Measurements from ENCODE around the gene TRAPPC10.

TRAPPC10 gene

DNA sequence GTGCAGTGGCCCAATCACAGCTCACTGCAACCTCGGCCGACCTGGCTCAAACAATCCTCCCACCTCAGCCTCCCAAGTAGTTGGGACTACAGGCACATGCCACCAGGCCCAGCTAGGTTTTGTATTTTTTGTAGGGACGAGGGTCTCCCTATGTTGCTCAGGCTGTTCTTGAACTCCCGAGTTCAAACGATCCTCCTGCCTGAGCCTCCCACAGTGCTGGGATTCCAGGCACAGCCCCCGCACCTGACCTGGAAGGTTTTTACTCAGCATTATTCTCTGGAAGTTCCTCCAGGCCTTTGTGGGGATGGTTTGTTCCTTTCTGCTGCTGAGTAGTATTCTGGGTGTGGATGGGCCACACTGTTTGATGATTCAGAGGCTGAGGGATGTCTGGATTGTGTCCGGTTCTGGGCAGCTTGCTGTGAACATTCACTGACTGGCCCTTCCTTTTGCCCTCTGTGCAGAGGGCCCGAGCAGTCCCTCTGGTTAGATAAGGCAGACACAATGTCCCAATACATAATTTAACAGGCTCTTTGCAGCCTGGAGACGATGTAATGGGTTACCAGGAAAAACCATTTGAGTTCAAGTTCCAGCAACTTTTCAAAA is 6.0 kb upstream of the TRAPPC10 start:
- no peak for DNase-seq

DNA sequence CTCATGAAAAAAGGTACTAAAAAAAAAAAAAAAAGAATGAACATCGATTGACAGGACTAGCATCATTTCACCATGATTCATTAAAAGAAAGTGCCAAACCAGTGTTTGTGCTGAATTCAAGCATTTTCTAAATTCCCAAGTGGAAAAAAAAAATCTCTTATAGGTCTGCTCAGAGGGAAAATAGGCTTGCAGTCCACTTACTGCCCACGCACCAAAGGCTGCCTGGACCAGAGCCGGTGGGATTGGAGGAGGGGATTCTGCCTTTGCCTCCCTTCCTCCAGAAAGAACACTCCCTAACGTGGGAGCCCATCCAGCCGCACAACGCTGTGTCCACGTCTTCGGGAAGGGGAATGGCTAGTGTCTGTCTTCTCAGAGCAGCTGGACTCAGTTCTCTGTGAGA is 5.5 kb upstream of the TRAPPC10 start:
- DNase-seq, result no peak

DNA sequence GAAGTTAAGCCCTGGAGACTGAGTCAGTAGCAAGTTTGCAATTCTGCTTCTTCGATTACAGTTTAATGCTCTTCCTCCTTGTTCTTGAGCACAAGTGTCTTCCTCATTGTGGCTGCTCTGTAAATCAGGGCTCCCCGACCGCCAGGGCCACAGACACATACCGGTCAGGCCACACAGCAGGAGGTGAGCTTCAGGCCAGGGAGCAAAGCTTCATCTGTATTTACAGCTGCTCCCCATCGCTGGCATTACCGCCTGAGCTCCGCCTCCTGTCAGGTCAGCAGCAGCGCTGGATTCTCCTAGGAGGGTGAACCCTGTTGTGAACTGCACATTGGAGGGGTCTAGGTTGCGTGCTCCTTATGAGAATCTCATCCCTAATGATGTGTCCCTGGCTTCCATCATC is 1.7 kb upstream of the TRAPPC10 start:
- peak; percentile 68 for DNase-seq

DNA sequence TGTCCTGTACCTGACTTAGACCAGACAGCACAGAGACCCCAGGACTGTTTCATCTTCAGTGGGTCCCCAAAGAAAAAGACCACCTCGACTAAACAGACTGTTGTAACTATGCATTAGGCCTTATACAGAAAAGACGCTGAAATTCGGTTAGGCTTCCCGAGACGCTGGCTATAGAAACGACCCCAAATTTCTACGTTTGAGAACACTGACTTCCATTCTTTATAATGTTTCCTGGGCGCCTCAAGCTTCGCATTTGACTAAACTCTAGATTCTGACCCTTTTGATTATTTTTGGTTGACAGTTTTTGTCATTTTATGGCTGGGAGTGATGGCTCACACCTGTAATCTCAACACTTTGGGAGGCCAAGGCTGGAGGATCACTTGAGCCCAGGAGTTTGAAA is 986 bp upstream of the TRAPPC10 start:
- DNase-seq, result no peak

DNA sequence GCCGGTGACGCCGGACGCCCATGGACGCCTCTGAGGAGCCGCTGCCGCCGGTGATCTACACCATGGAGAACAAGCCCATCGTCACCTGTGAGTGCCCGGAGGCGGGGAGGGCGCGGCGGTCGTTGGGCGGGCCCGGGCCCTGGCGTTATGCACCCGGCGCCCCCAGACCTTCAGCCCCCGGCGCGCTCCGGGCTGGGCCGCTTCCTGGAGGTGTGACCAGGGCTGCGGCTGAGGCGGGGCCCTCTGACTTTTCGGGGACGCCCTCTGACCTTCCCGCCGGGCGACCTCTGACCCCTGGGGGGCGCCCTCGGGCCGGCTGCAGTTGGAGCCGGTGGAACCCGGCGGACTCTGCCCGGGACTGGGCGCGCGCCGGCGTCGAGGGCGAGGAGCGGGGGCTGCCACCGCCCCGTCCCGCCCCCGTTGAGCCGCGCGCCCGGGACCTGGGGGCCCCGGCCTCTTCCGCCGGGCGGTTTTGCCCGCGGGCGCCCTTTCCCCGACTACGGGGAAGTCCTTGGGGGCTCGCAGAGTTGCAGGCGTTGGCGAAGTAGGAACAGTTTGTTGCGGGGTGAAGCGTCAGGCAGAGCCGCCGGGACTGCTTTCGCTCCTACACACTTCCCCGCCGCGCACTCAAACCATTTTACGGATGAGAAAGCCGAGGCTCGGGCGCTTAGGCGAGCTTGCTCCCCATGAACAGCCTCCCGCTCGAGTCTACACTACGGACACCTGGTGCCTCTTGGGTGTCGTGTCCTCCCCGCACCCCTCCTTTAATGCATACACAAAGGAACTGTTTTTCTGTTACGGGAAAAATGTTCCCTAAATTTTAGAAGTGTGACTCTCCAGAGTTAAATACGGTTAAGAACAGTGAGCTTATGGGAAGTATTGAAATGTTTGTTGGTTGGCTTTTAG is 618 bp downstream of the TRAPPC10 start:
- peak; percentile 24 for DNase-seq

DNA sequence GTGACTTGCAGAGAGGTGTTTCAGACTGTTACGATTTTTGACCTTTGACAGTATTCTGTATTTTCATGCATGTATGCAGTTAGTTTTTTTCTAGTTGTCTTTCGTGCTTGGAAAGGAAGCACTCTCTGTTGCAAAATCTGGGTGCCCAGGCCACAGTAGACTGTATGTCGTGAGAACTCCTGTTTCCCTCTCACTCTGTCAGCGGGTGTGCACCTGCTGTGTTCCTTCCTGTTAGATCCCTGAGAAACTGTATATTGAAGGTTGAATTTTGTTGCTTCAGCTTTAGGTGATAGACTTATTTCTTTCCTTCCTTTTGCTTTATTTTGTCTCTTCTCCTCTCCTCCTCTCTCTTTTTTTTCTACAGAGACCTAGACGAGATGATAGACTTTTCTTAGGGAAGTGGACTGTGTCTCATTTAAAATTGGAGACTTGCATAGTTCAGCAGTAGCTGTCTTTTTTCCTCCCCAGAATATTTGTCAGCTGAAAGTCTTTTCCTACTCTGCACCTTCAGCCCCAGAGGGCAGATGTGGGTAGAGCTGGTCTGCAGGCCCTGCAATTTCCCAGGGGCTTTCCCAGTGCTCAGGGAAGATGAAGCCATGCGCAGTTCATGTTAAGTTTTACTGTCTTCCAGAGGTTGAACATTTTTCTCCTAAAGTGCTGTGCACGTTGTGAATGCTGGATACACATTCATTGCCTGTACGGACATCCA is 1.4 kb downstream of the TRAPPC10 start:
- no peak for DNase-seq

DNA sequence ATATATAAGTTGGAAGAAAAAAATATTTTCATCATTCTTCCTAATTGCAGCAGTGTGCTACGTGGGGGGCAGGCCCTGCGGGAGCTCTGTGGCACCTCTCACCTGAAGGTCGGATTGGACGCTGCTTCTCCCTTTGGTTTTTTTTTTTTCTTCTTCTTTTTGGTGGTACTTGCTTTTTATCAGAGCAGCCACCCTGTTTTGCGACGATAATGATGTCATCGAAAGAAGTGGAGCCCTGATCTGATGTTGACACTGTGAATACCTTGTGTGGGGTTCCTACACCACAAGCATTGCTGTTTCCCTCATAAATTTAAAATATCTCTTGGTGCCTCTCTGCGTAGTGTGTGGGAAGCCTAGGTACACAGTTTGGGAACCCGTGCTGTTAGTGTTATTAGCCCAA is 5.5 kb downstream of the TRAPPC10 start:
- no peak for DNase-seq

DNA sequence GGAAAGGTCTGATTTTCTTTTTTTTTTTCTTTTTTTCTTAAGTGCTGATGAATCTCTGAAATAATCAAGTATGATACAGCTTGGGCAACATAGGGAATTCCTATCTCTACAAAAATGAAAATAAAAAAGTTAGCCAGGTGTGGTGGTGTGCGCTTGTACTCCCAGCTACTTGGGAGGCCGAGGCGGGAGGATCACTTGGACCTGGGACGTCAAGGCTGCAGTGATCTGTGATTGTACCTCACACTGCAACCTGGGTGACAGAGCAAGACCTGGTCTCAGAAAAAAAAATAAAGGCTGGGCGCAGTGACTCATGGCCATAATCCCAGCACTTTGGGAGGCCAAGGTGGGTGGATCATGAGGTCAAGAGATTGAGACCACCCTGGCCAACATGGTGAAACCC is 6.0 kb downstream of the TRAPPC10 start:
- DNase-seq, result no peak

DNA sequence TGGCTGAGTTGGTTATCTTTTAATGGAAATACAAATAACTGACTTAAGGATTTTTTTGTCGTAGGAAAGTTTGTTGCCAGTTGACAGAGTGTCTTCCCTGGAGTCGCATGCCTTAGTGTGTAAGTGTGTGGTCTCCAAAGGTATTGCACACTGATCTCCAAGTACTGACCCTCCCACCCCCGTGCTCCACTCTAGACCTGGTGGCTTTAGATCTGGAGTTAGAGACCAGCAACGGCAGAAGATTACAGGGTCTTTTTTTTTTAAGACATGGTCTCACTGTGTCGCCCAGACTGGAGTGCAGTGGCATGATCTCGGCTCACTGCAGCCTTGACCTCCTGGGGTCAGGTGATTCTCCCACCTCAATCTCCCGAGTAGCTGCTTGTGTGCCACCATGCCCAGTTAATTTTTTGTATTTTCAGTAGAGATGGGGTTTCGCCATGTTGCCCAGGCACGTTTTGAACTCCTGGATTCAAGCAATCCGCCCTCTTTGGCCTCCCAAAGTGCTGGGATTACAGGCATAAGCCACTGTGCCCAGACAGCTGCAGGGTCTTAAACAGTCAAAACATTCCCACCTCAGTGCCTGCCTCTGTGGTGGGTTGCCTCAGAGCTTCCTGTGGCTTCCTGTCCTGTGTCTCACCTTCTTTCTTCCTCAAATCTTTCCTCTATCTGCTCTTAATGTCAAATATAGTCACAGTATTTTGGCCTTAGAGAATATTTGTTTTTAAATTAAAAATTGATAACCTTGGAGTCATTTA is 6.9 kb downstream of the TRAPPC10 start:
- DNase-seq, result no peak

DNA sequence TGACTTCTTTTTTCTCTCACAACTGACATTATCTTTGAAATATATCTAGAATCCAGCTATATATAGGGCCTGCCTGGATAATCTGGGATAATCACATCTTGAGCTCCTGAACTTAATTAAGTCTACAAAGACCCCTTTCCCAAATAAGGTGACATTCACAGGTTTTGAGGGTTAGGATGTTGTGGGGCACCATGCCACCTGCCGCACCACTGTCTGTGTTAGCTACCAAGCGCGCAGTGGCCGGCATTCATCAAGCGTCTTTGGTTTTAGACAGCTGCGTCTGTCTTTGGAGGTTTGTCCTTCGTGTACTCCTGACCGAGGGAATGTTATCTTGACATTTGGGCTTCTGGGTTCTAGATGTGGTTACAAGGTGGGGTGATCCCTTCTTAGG is 7.5 kb downstream of the TRAPPC10 start:
- DNase-seq, result no peak

DNA sequence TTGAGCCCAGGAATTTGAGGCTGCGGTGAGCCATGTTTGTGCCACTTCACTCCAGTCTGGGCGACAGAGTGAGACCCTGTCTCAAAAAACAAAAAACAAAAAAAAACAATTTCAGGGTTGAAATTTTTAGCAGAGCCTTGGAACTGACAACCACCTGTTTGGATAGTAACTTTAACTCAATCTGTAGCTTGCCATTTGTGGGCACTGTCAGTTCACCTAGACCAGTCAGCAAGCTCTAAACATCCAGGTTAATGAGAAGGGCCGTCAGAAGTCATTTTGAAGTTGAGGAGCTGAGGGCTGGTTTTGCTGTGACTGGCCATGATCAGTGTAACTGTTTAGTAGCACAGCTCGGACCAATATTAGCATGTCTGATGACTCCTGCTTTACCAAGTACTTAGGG is 8.4 kb downstream of the TRAPPC10 start:
- DNase-seq, result no peak

DNA sequence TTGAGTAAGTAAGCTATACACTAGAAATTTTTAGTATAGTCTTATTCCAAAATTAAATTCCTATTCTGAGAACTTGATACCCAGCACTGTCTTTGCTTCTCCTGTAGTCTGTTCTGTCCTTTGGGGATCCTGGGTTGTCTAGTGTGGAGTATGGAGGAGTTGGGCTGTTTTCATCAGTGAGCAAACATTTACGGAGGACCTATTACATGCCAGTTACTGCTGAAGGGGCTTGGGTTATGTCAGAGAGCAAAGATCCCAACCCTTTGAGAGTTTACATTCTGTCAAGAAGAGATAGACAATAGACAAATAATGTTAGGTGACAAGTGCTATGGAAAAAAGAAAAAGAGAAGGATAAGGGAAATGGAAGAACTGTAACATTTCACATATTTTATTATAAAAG is 9.0 kb downstream of the TRAPPC10 start:
- DNase-seq, result no peak

DNA sequence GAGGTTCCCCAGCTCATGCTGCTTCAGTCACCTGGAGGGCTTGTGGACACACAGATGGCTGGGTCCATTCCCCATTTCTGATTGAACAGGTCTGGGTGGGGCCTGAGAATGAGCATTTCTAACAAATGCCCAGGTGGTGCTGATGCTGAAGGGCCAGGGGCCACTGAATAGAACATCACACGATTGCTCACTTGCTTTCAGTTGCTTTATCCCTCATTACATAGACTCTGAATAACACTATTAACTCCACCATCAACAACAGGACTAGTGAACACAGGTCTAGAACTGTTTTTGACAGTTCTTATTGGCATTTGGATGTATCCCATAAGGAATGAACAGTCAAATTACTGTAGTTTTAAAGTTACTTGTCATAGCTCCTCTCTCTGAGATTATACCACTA is 12.1 kb downstream of the TRAPPC10 start:
- DNase-seq, result no peak

DNA sequence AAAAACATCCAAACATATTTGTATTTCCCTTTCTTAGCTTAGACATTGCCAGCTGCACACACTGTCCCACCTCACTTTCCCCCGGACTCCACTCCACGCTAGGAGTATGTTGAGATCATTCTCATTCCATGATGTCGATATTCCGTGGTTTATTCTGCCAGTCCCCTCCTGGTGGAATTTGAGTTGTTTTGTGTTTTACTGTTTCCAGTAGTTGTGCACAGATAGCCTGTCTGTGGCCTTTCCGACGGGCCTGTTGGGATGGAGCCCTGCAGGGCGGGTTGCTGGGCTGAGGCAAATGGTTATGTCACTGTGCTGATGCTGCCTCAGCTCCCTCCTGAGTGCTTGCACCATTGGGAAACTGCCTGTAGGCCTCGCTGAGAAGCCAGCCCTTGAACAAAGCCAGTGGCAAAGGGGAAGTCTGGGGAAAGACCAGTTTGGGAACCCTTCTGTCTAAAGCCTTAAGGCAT is 12.8 kb downstream of the TRAPPC10 start:
- DNase-seq, result no peak

DNA sequence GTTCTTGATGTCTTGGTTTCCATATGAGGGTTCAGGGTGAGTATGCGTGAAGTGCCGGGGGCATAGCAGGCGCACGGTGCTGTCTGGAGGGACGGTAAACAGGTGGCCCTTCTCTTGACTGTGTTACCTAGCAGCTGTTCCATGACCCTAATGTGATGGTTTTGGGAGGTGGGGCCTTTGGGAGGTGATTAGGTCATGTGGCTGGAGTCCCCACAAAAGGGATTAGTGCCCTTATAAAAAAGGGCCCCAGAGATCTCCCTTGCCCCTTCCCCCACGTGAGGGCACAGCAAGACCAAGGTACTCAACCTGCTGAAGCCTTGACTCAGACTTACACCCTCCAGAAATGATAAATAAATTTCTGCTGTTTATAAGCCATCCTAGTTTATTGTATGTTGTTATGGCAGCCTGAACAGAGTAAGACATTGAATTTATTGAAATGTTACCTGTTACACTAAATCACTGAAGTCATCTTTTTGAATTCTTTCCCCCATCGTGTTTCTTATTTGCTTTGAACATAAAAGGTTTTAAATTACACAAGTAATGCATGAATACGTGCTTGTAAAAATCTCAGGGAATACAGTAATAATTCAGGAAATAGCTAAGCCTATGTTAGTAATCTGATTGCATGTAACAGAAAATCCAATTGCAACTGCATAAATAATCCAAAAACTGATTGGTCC is 15.6 kb downstream of the TRAPPC10 start:
- DNase-seq, result no peak

DNA sequence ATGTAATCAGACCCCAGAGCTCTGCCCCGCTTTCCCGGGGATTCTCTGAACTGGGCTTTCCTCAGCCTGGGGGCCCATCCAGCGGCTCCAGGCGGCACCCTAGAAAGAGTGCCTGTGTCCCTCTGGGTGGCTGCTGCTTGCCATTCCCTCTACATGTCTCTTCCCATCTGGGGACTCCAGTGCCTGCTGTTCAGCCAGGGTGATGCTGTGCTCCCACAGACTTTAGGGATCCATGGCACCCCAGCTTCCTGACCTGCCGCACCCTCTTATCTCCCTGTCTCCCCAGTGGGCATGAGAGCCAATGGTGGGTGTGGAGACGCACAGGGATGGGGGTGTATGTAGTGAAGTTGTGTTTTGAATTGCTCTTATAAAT is 16.2 kb downstream of the TRAPPC10 start:
- DNase-seq, result no peak

DNA sequence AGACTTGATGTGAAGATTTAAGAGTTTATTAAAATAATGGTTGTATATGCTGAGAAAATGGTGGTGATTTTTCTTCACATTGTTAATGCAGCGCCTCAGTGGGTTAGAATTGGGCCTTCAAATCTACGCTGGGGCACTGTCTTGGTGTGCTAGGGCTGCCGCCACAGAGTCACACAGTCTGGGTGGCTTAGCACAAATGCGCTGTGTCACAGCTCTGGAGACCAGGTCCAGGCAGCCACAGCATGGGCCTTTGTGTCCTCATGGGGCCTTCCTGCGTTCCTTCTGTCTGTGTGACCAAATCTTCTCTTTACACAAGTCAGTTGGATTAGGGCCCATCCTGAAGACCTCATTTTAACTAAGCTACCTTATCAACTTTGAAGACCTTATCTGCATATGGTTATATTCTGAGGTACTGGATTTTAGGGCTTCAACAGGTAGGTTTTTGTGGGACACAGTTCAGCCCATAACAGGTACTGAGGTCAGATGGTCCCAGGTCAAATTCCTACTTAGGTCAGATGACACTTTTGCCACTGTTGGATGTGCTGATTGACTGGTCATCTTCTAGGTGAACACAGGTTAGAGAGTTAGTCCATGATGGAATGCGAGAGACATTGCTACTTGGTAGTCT is 17.5 kb downstream of the TRAPPC10 start:
- DNase-seq, result no peak

DNA sequence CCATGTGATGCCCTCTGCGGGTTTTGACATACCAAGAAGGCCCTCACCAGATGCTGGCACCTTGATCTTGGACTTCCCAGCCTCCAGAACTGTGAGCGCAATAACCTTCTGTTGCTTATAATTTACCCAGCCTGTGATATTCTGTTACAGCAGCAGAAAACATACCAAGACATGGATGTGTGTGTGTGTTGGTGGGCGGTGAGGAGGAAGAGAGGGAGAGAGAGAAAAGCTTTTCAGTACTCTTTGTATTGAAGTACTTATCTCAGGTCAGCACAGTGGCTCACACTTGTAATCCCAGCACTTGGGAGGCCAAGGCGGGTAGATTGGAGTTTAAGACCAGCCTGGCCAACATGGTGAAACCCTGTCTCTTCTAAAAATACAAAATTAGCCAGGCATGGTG is 23.1 kb downstream of the TRAPPC10 start:
- DNase-seq, result no peak

DNA sequence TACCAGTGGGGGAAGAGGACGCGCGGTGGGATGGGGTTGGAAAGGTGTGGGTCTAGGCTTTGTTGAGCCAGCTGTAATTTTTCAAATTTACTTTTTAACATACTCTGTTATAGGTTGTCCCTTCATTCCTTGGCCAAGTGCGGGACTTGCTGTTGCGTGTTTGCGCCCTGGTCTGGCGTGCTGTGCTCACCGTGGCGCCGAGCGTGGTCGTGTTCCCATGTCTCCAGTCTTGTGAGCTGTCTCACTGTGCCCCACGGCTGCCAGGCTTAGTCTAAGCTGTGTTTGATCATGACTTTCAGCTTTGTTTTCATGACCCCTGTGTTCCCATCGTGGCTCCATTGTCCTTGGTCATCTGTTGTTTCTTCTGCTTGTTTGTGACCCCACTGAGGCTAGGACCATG is 26.0 kb downstream of the TRAPPC10 start:
- no peak for DNase-seq

DNA sequence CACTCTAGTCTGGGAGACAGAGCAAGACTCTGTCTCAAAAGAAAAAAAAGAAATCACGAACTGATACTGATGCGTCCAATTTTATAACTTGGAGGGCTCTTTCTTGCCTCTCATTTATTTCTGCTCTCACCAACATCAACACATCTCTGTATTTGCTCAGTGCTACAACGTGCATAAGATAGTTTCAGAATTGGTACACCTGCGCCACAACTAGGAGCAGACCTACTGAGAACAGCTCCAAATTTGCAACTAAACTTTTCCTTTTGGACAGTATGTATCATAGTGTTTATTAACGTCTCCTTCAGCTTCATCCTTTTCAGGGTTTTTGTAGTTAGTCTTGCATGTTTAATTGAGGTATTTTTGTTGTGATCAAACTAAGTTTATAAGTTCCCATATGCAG is 27.7 kb downstream of the TRAPPC10 start:
- DNase-seq, result no peak

DNA sequence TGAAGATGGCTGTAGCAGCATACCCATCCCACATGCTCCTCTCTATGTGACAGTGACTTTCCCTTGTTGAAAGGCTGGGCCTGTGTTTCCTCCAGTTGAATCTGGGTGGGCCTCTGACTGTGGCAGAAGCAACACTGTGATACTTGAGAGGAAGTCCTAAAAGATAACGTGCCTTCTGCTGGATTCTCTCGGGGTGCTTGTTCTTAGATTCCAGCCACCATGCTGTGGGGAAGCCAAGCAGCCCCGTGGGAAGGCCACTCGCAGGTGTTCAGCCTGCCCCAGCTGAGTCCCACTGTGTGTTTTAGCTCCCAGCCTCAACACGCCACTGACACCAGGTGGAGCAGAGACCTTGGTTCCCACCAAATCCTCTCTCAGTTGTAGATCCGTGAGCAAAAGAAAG is 31.5 kb downstream of the TRAPPC10 start:
- no peak for DNase-seq

DNA sequence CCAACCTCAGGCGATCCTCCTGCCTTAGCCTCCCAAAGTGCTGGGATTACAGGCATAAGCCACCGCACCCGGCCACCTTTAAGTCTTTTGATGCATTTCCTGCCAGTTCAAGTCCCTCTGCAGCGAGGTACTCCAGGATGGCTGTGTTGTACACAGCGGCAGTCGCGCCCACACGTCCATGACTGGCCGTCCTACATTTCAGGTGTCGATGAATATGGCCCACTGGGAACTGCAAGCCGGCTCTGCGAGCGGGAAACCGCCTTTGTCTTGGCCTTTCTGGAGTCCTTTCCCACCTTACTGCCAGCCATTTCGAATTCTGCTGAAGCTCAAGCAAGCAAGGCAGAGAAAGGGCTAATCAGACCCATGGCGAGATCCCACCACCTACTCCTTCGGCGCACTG is 34.6 kb downstream of the TRAPPC10 start:
- DNase-seq, result no peak
